Uterus (tissue), 4 donors: ENCODE measurements around the gene PDE4B. TPM values are rescaled to one million over a fixed set of nuclear protein-coding genes. Genes with fewer than 3 reads are reported as not detected.

Source experiments
- DNase-seq, 2 donors: peaks; one replicate each; pipeline ENCODE4 v3.0.0-alpha.2; 2019 to 2020
- H3K27ac ChIP-seq, 2 donors: fragments of 200-600 bp; sonication (generic); 1 replicate in 1 of 2; 2 replicates in 1 of 2; pipeline ENCODE4 v1.5.1; 2016 to 2018
- H3K27me3 ChIP-seq, 2 donors: fragments of 200-600 bp; sonication (generic); one replicate each; pipeline ENCODE4 v1.5.1; 2018 to 2019; ENCODE audit warnings: control low read depth in 1 of 2
- H3K36me3 ChIP-seq, 2 donors: fragments of 200-600 bp; sonication (generic); one replicate each; pipeline ENCODE4 v1.5.1; 2019; ENCODE audit warnings: control low read depth in 1 of 2
- H3K4me1 ChIP-seq, 2 donors: fragments of 200-600 bp; sonication (generic); one replicate each; pipeline ENCODE4 v1.5.1; 2018 to 2019; ENCODE audit warnings: control low read depth in 1 of 2
- H3K4me3 ChIP-seq, 2 donors: fragments of 200-600 bp; sonication (generic); 1 replicate in 1 of 2; 2 replicates in 1 of 2; pipeline ENCODE4 v1.5.1; 2018 to 2019; ENCODE audit warnings: mild to moderate bottlenecking in 1 of 2
- H3K9me3 ChIP-seq, 2 donors: fragments of 200-600 bp; sonication (generic); one replicate each; pipeline ENCODE4 v1.5.1; 2019; ENCODE audit warnings: control low read depth in 1 of 2
- POLR2A ChIP-seq, 2 donors: fragments of 450-650 bp; IDR thresholded peaks; one replicate each; pipeline ENCODE4 v1.6.1; 2016; ENCODE audit warnings: antibody characterized with exemption in 2 of 2, mild to moderate bottlenecking in 1 of 2, moderate library complexity in 1 of 2
- intact Hi-C: fragments of 100-400 bp; cut with DNase I; formaldehyde crosslinking; loops from one replicate; pipeline ENCODE4 v1.15.1; 2023; ENCODE audit warnings: low total_unique reads
- total RNA-seq, 4 donors: library from RNA; depleted of rRNA in 3 of 4; stranded (reverse); fragments of >200 nt in 3 of 4; gene quantifications; one replicate each; pipeline versions ENCODE4 v1.1.0 to v1.2.4, GENCODE V29; 2014 to 2023
- TF ChIP-seq, protein P1 (sequence below), 4 experiments: fragments of 200-600 bp in 2 of 4; fragments of 450-650 bp in 2 of 4; sonication (generic) in 2 of 4; IDR thresholded peaks; one replicate each; pipeline ENCODE4 v1.5.1; 2016 to 2019; ENCODE audit warnings: antibody characterized with exemption in 4 of 4, mild to moderate bottlenecking in 2 of 4, moderate library complexity in 1 of 4
- donor health status: DM: yes; HTN: yes; CAD: no.

The PDE4B gene
- total RNA-seq, 4 donors from 2014 or later: 6.9 to 22.9 (median 17.8) TPM

DNA sequence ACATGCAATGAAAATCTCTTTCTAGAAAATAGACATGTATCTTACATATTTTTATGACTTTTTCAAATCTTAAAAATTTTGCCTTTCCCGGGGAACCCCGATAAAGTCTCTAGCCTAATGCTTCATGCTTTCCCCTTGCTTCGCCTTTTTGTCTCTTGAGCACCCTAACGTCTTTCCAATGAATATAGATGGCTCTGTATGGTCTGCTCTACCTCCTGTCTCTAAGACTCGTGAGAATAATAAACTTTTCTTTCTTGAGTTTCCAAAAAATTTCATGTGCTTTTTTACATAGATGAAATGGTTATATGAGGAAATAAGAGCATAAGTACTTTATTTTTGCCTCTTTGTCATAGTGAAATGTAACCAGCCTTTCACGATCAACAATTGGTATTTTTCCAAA, 202.6 kb downstream of the PDE4B start:
- Histone ChIP-seq H3K27ac (no peak overlapping the region), H3K4me1 (no peaks in the 10 kb centered on the region), H3K36me3 (no peaks in the 10 kb centered on the region), H3K4me3 (no peak overlapping the region), H3K27me3 (peaks cover 0 to 5% of the 10 kb centered on the region in 2 donors), H3K9me3 (no peaks in the 10 kb centered on the region)
- TF ChIP-seq, protein P1, sequence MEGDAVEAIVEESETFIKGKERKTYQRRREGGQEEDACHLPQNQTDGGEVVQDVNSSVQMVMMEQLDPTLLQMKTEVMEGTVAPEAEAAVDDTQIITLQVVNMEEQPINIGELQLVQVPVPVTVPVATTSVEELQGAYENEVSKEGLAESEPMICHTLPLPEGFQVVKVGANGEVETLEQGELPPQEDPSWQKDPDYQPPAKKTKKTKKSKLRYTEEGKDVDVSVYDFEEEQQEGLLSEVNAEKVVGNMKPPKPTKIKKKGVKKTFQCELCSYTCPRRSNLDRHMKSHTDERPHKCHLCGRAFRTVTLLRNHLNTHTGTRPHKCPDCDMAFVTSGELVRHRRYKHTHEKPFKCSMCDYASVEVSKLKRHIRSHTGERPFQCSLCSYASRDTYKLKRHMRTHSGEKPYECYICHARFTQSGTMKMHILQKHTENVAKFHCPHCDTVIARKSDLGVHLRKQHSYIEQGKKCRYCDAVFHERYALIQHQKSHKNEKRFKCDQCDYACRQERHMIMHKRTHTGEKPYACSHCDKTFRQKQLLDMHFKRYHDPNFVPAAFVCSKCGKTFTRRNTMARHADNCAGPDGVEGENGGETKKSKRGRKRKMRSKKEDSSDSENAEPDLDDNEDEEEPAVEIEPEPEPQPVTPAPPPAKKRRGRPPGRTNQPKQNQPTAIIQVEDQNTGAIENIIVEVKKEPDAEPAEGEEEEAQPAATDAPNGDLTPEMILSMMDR (IDR thresholded peaks at IDR 0.05): no peak
- no peak for TF ChIP-seq POLR2A (IDR thresholded peaks at IDR 0.05)
- intact Hi-C loops: no loop called here
- DNase-seq: no peak

DNA sequence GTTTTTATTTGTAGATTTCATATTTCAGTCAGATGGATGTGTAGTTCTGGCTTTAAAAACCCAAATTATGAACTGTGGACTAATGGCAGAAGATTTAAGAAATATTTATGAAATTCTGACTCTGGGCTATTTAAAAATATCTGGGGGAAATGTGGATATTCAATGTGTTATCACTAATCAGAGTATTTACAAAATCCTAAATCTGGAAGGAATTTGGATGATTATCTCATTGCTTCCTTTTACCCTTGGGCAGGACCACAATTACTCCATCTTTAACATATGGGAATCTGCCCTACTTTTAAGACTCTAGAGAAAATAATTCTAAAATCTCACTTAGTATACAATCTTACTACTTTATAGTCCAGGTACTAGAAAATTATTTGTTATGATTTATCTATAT, 203.2 kb downstream of the PDE4B start:
- H3K4me1 ChIP-seq: no peaks in the 10 kb centered on the region
- TF ChIP-seq POLR2A (IDR thresholded peaks at IDR 0.05): no peak
- TF ChIP-seq, protein P1 (IDR thresholded peaks at IDR 0.05): no peak
- intact Hi-C loops: no loop called here
- no peak overlapping the region for H3K4me3 ChIP-seq
- no peak overlapping the region for H3K27ac ChIP-seq
- no peak for DNase-seq
- peaks cover 0 to 5% of the 10 kb centered on the region in 2 donors for H3K27me3 ChIP-seq
- no peaks in the 10 kb centered on the region for H3K9me3 ChIP-seq
- no peaks in the 10 kb centered on the region for H3K36me3 ChIP-seq

DNA sequence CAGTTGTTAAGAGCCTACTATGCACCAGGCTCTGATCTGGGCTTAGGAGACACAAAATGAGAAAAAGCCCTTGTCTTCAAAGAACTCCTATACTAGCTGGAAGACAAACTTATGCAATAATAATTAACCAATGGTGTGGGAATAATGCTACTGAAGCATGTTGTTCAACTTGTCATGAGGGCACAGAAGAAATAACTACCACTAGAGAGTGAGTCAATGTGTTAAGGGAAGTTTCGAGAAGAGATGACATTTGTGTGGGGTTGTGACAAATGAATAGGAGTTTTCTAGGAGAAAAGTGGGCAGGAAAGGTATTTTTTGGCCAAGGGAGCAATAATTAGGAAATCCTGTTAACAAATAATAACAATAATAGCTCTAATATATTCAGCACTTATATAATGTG, 205.0 kb downstream of the PDE4B start:
- DNase-seq: no peak
- no peaks in the 10 kb centered on the region for H3K9me3 ChIP-seq
- no peaks in the 10 kb centered on the region for H3K4me1 ChIP-seq
- no peak overlapping the region for H3K27ac ChIP-seq
- TF ChIP-seq, protein P1 (IDR thresholded peaks at IDR 0.05): no peak
- TF ChIP-seq POLR2A (IDR thresholded peaks at IDR 0.05): no peak
- intact Hi-C loops: no loop called here
- H3K4me3 ChIP-seq: no peak overlapping the region
- no peaks in the 10 kb centered on the region for H3K36me3 ChIP-seq
- peaks cover 0 to 5% of the 10 kb centered on the region in 2 donors for H3K27me3 ChIP-seq

DNA sequence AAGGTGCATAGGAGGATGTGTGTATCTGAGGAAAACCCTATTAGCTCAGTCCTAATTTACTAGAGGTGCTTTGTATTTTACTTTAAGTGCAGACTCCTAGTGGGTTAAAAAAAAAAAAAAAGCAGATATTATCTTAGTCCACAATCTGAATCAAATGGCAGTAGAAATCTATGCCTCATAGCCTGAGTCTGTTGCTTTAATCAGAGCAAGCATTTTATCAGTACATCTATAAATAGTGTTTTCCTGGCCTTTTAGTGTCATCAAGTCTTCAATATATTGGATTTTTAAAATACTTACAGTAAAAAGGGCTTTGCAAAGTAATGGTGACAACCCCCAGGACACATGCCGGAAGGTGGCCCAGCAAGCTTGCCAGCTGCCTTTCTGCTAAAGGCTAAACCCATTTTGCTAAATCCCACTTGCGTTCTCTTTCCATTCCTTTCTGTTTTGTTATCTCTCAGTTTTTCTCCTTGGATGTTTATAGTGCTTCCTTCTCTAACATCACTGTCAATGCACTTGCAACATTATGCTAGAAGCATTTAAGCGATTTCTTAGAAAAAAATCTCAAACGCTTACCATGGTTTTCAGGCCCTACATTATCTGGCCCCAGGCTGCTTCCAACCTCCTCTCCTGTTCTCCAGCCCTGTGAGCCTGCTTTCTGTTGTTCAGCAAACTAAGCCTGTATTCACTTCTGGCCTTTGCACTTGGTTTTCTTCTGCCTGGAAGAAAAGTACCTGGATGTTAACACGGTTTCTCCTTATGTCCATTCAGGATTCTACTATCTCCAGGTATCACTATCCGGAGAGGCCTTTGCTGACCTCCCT, 206.3 kb downstream of the PDE4B start:
- no peak overlapping the region for H3K27ac ChIP-seq
- no peak for DNase-seq

More for the DNA sequence above, 206.3 kb downstream of the PDE4B start:
- no peak for TF ChIP-seq POLR2A (IDR thresholded peaks at IDR 0.05)
- TF ChIP-seq, protein P1 (IDR thresholded peaks at IDR 0.05): no peak
- H3K4me3 ChIP-seq: no peak overlapping the region
- no peaks in the 10 kb centered on the region for H3K4me1 ChIP-seq
- H3K9me3 ChIP-seq: no peaks in the 10 kb centered on the region
- peaks cover 0 to 5% of the 10 kb centered on the region in 2 donors for H3K27me3 ChIP-seq
- H3K36me3 ChIP-seq: no peaks in the 10 kb centered on the region
- intact Hi-C loops: no loop called here
